NB4 (cell line): Measurements from ENCODE around the gene TNFRSF14.
"Not testable (repeated sequence)": the region's sequence is repeated elsewhere in the genome, so short reads cannot be mapped to it uniquely, and the experiment has no call there.

Source experiments
- DNase-seq: peaks from one replicate; pipeline ENCODE4 v3.0.0; 2010; ENCODE audit warnings: low read depth
- H3K4me3 ChIP-seq: one replicate; pipeline ENCODE4 v1.5.1; 2011; ENCODE audit warnings: mild to moderate bottlenecking, low read depth, low read length, moderate library complexity
- CTCF ChIP-seq: IDR thresholded peaks from one replicate; pipeline ENCODE4 v1.5.1; 2012; ENCODE audit warnings: low read depth, low read length
- MAX ChIP-seq: IDR thresholded peaks from 2 replicates; pipeline ENCODE4 v1.6.1; 2011; ENCODE audit warnings: low read depth, low read length
- MYC ChIP-seq: IDR thresholded peaks from 2 replicates; pipeline ENCODE4 v1.6.1; 2011; ENCODE audit warnings: low read depth, low read length
- POLR2A ChIP-seq: IDR thresholded peaks from 2 replicates; pipeline ENCODE4 v1.6.1; 2011; ENCODE audit warnings: mild to moderate bottlenecking; ENCODE audit not compliant: insufficient read length; ENCODE audit errors: extremely low read depth

Gene TNFRSF14

GRCh38 chr1:2545754-2546514 is 10.2 kb upstream of the TNFRSF14 start:
- peak; percentile 86 for DNase-seq
- peak overlapping the region; percentile 57 for H3K4me3 ChIP-seq
- TF ChIP-seq MYC (0 out of 2 replicates have a peak, but pooled peaks have one; percentile 10), POLR2A (peak; percentile 55), CTCF (no peak), MAX (peak; percentile 90)

GRCh38 chr1:2546515-2547209 is 9.5 kb upstream of the TNFRSF14 start:
- TF ChIP-seq CTCF (no peak), POLR2A (peak; percentile 55)
- H3K4me3 ChIP-seq = peak overlapping the region; percentile 57
- DNase-seq = peak; percentile 95

GRCh38 chr1:2547210-2548067 is 8.7 kb upstream of the TNFRSF14 start:
- H3K4me3 ChIP-seq = peak overlapping the region; percentile 57
- TF ChIP-seq MYC = no peak
- TF ChIP-seq POLR2A = peak; percentile 6
- peak; percentile 59 for DNase-seq

- peak; percentile 82 for DNase-seq
- TF ChIP-seq MYC (peak; percentile 49; the same call in 1 of the 2 replicates), MAX (peak; percentile 58), POLR2A (peak; percentile 27), CTCF (peak; percentile 83)
- no peak overlapping the region for H3K4me3 ChIP-seq
Observed at GRCh38 chr1:2548068-2548589, 8.0 kb upstream of the TNFRSF14 start.

GRCh38 chr1:2549367-2550029 is 6.7 kb upstream of the TNFRSF14 start:
- not testable (repeated sequence) for DNase-seq, H3K4me3 ChIP-seq

- DNase-seq, H3K4me3 ChIP-seq: not testable (repeated sequence)
Observed at GRCh38 chr1:2550309-2550861, 5.8 kb upstream of the TNFRSF14 start.

- not testable (repeated sequence) for DNase-seq, H3K4me3 ChIP-seq
Observed at GRCh38 chr1:2551544-2551943, 4.6 kb upstream of the TNFRSF14 start.
